SK-N-SH (cell line): ENCODE results near the gene CENPU. TPM values are rescaled to one million over a fixed set of nuclear protein-coding genes. Genes with fewer than 3 reads are reported as not detected.

Experiments used
- CTCF ChIA-PET: fragments of 300-600, 350-600 bp; formaldehyde crosslinking; extraction: SDS; loops from one replicate; lab custom pipeline; 2021; lab: Yijun Ruan, JAX
- POLR2A ChIA-PET: fragments of 350-600 bp; sonication (Branson Sonifier 250); formaldehyde crosslinking; extraction: SDS; loops from one replicate; lab custom pipeline; 2020; ENCODE audit warnings: antibody characterized with exemption, inconsistent platforms; lab: Yijun Ruan, JAX
- DNase-seq: peaks from one replicate; pipeline ENCODE4 v3.0.0; 2012
- H2AFZ ChIP-seq: fragments of 200-600 bp; sonication (generic); 2 replicates; pipeline ENCODE4 v1.8.1; 2016; ENCODE audit warnings: antibody characterized with exemption, mild to moderate bottlenecking, low read depth
- H3F3A ChIP-seq: fragments of 200-600 bp; sonication (generic); replicated peaks from 2 replicates; pipeline ENCODE3; 2016; ENCODE audit warnings: antibody characterized with exemption, mild to moderate bottlenecking; ENCODE audit not compliant: insufficient read depth
- H3K27ac ChIP-seq, 2 experiments: fragments of 200-500 bp in 1 of 2; fragments of 200-600 bp in 1 of 2; sonication (Bioruptor generic) in 1 of 2; sonication (generic), shearing (Covaris generic) in 1 of 2; 2 replicates each; pipeline versions ENCODE4 v1.5.1 to v1.6.1; 2014 to 2016; ENCODE audit warnings: low read depth in 2 of 2, inconsistent platforms in 1 of 2, low read length in 1 of 2, mild to moderate bottlenecking in 1 of 2, mixed read lengths in 1 of 2
- H3K27me3 ChIP-seq: fragments of 200-600 bp; sonication (generic), shearing (Covaris generic); 2 replicates; pipeline ENCODE4 v1.6.1; 2016; ENCODE audit warnings: mixed run types; ENCODE audit not compliant: insufficient read depth
- H3K36me3 ChIP-seq, 2 experiments: fragments of 200-500 bp in 1 of 2; fragments of 200-600 bp in 1 of 2; sonication (Bioruptor generic) in 1 of 2; sonication (generic) in 1 of 2; replicated peaks in 1 of 2; 2 replicates each; pipeline versions ENCODE3 to v1.5.1; 2014 to 2016; ENCODE audit warnings: low read length in 1 of 2, mild to moderate bottlenecking in 1 of 2; ENCODE audit not compliant: insufficient read depth in 2 of 2, control insufficient read depth in 1 of 2
- H3K4me1 ChIP-seq, 2 experiments: fragments of 200-500 bp in 1 of 2; fragments of 200-600 bp in 1 of 2; sonication (Bioruptor generic) in 1 of 2; sonication (generic), shearing (Covaris generic) in 1 of 2; 2 replicates each; pipeline versions ENCODE4 v1.5.1 to v1.6.1; 2014 to 2016; ENCODE audit warnings: low read depth in 1 of 2, low read length in 1 of 2, mixed run types in 1 of 2; ENCODE audit not compliant: insufficient read depth in 2 of 2, control insufficient read depth in 1 of 2
- H3K4me2 ChIP-seq: fragments of 200-600 bp; sonication (generic), shearing (Covaris generic); 2 replicates; pipeline ENCODE4 v1.6.1; 2017; ENCODE audit warnings: mixed run types
- H3K4me3 ChIP-seq, 2 experiments: fragments of 200-500 bp in 1 of 2; fragments of 200-600 bp in 1 of 2; sonication (Bioruptor generic) in 1 of 2; sonication (generic), shearing (Covaris generic) in 1 of 2; 2 replicates each; pipeline versions ENCODE4 v1.5.1 to v1.8.1; 2014 to 2016; ENCODE audit warnings: low read depth in 2 of 2, inconsistent platforms in 1 of 2, low read length in 1 of 2, mild to moderate bottlenecking in 1 of 2, mixed read lengths in 1 of 2, moderate library complexity in 1 of 2
- H3K79me2 ChIP-seq: fragments of 200-600 bp; sonication (generic); 2 replicates; pipeline ENCODE4 v1.8.1; 2017; ENCODE audit warnings: mild to moderate bottlenecking; ENCODE audit not compliant: insufficient read depth
- H3K9ac ChIP-seq: fragments of 200-600 bp; sonication (generic); 2 replicates; pipeline ENCODE4 v1.6.1; 2017; ENCODE audit warnings: mixed run types
- H3K9me2 ChIP-seq: fragments of 200-600 bp; sonication (generic); 2 replicates; pipeline ENCODE4 v1.6.1; 2017; ENCODE audit warnings: mixed run types
- H3K9me3 ChIP-seq: fragments of 200-600 bp; sonication (generic); 2 replicates; pipeline ENCODE4 v1.6.1; 2017; ENCODE audit warnings: mixed run types, mild to moderate bottlenecking, moderate library complexity
- H4K20me1 ChIP-seq: fragments of 200-600 bp; sonication (generic); 2 replicates; pipeline ENCODE4 v1.6.1; 2017; ENCODE audit warnings: mild to moderate bottlenecking, mixed run types; ENCODE audit not compliant: insufficient read depth
- CHD2 ChIP-seq: fragments of 150-350 bp; IDR thresholded peaks from 2 replicates; pipeline ENCODE4 v1.6.1; 2018; ENCODE audit warnings: low read length; ENCODE audit not compliant: partially characterized antibody
- ELF1 ChIP-seq: IDR thresholded peaks from 2 replicates; pipeline ENCODE4 v1.4.0; 2012
- EP300 ChIP-seq, 2 experiments: IDR thresholded peaks; 2 replicates each; pipeline versions ENCODE4 v1.4.0 to v1.6.1; 2012; ENCODE audit warnings: borderline replicate concordance in 1 of 2, low read depth in 1 of 2, low read length in 1 of 2
- FOXM1 ChIP-seq: IDR thresholded peaks from 2 replicates; pipeline ENCODE4 v1.4.0; 2012; ENCODE audit warnings: low read depth, mild to moderate bottlenecking
- GABPA ChIP-seq: IDR thresholded peaks from 2 replicates; pipeline ENCODE4 v1.4.0; 2012; ENCODE audit warnings: low read depth, mild to moderate bottlenecking
- IRF3 ChIP-seq: fragments of 150-350 bp; IDR thresholded peaks from 2 replicates; pipeline ENCODE4 v1.6.1; 2016; ENCODE audit warnings: mild to moderate bottlenecking, low read depth, low read length
- MAX ChIP-seq: IDR thresholded peaks from 2 replicates; pipeline ENCODE4 v1.4.0; 2012; ENCODE audit warnings: low read depth
- MEF2A ChIP-seq: IDR thresholded peaks from 2 replicates; pipeline ENCODE4 v1.4.0; 2012; ENCODE audit warnings: low read depth, borderline replicate concordance
- POLR2AphosphoS5 ChIP-seq: IDR thresholded peaks from 2 replicates; pipeline ENCODE4 v1.6.1; 2012; ENCODE audit warnings: low read depth, low read length
- RAD21 ChIP-seq: IDR thresholded peaks from 2 replicates; pipeline ENCODE4 v1.6.1; 2012; ENCODE audit warnings: mild to moderate bottlenecking, low read length
- RCOR1 ChIP-seq: fragments of 150-350 bp; IDR thresholded peaks from 2 replicates; pipeline ENCODE4 v1.6.1; 2017; ENCODE audit warnings: antibody characterized with exemption, low read length
- REST ChIP-seq: IDR thresholded peaks from 2 replicates; pipeline ENCODE4 v1.6.1; 2012; ENCODE audit warnings: mild to moderate bottlenecking, low read depth, low read length, moderate library complexity
- RFX5 ChIP-seq: IDR thresholded peaks from 2 replicates; pipeline ENCODE4 v1.6.1; 2012; ENCODE audit warnings: mild to moderate bottlenecking, improper control_type of control experiment, low read length
- SIN3A ChIP-seq: IDR thresholded peaks from 2 replicates; pipeline ENCODE4 v1.6.1; 2012; ENCODE audit warnings: low read depth, mild to moderate bottlenecking, low read length, moderate library complexity, borderline replicate concordance
- TAF1 ChIP-seq: IDR thresholded peaks from 2 replicates; pipeline ENCODE4 v1.6.1; 2012; ENCODE audit warnings: low read depth, mild to moderate bottlenecking, low read length, moderate library complexity, borderline replicate concordance
- TEAD4 ChIP-seq: IDR thresholded peaks from 2 replicates; pipeline ENCODE4 v1.4.0; 2012; ENCODE audit warnings: mild to moderate bottlenecking, borderline replicate concordance; ENCODE audit not compliant: insufficient read depth
- USF2 ChIP-seq: fragments of 150-350 bp; IDR thresholded peaks from 2 replicates; pipeline ENCODE4 v1.6.1; 2017; ENCODE audit warnings: antibody characterized with exemption, low read length, low read depth, borderline replicate concordance
- ZBTB33 ChIP-seq: IDR thresholded peaks from 2 replicates; pipeline ENCODE4 v1.4.0; 2012; ENCODE audit warnings: low read depth, borderline replicate concordance
- WGBS: methylation state at CpG from one replicate; pipeline ENCODE4 v1.1.6; 2017; ENCODE audit warnings: low lambda C conversion rate; 5-methylcytosine and 5-hydroxymethylcytosine counted together
- polyA plus RNA-seq, 3 experiments: library from polyadenylated mRNA; depleted of rRNA; stranded (reverse); fragments of >200 nt; gene quantifications; 2 replicates each; pipeline ENCODE4 v1.2.3, GENCODE V29; 2012
- TF ChIP-seq, protein P1 (sequence below): IDR thresholded peaks from 2 replicates; pipeline ENCODE4 v1.4.0; 2012; ENCODE audit warnings: low read depth, borderline replicate concordance
- TF ChIP-seq, protein P2 (sequence below): fragments of 200-600 bp; sonication (generic); IDR thresholded peaks from 2 replicates; pipeline ENCODE4 v1.6.1; 2017; ENCODE audit warnings: antibody characterized with exemption, mild to moderate bottlenecking, moderate library complexity

CENPU gene
- polyA plus RNA-seq, 1 of the 3 experiments (the other 2 are of a cell fraction) = 8.7 TPM

- no peak overlapping the region for H3K27ac ChIP-seq
- WGBS = 99% methylated on average over 5 of the region's 5 CpGs
- TF ChIP-seq RFX5 = no peak
- TF ChIP-seq POLR2AphosphoS5 = no peak
- no peak for TF ChIP-seq RAD21
- no peak for TF ChIP-seq RCOR1
- no peak for TF ChIP-seq MEF2A
- TF ChIP-seq EP300 (IDR thresholded peaks at IDR 0.05; ENCODE audit: borderline replicate concordance in 1 of 2, low read depth in 1 of 2, low read length in 1 of 2) = no peak
- TF ChIP-seq, protein P1, sequence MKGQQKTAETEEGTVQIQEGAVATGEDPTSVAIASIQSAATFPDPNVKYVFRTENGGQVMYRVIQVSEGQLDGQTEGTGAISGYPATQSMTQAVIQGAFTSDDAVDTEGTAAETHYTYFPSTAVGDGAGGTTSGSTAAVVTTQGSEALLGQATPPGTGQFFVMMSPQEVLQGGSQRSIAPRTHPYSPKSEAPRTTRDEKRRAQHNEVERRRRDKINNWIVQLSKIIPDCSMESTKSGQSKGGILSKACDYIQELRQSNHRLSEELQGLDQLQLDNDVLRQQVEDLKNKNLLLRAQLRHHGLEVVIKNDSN = no peak
- TF ChIP-seq, protein P2, sequence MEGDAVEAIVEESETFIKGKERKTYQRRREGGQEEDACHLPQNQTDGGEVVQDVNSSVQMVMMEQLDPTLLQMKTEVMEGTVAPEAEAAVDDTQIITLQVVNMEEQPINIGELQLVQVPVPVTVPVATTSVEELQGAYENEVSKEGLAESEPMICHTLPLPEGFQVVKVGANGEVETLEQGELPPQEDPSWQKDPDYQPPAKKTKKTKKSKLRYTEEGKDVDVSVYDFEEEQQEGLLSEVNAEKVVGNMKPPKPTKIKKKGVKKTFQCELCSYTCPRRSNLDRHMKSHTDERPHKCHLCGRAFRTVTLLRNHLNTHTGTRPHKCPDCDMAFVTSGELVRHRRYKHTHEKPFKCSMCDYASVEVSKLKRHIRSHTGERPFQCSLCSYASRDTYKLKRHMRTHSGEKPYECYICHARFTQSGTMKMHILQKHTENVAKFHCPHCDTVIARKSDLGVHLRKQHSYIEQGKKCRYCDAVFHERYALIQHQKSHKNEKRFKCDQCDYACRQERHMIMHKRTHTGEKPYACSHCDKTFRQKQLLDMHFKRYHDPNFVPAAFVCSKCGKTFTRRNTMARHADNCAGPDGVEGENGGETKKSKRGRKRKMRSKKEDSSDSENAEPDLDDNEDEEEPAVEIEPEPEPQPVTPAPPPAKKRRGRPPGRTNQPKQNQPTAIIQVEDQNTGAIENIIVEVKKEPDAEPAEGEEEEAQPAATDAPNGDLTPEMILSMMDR = no peak
- no peak for TF ChIP-seq IRF3
- no peak for TF ChIP-seq ZBTB33
- TF ChIP-seq TEAD4 = no peak
- TF ChIP-seq USF2 = no peak
- no peak for TF ChIP-seq ELF1
- TF ChIP-seq MAX = no peak
- no peak for TF ChIP-seq FOXM1
- no peak for TF ChIP-seq REST
- TF ChIP-seq SIN3A = no peak
- no peak for TF ChIP-seq CHD2
- TF ChIP-seq TAF1 = no peak
- no peak for TF ChIP-seq GABPA
- TF ChIP-seq, all 33 proteins: peak for 0
- no peaks in the 10 kb centered on the region for H3K27me3 ChIP-seq
- no peak overlapping the region for H3K9ac ChIP-seq
- CTCF ChIA-PET = interaction anchor here (1.1 to 2.0 kb wide), 2 partner anchors 17 to 222 kb away, joined by 3 to 6 read pairs; no protein-coding TSS in a partner anchor
- H3K4me1 ChIP-seq = peaks cover 0 to 4% of the 10 kb centered on the region in 2 experiments; a peak in 1 of 4 replicates
- H2AFZ ChIP-seq = no peak overlapping the region
- no peak for DNase-seq
- no peaks in the 10 kb centered on the region for H3K79me2 ChIP-seq
- H3K4me3 ChIP-seq = no peak overlapping the region
- peaks cover 12 to 30% of the 10 kb centered on the region in 2 experiments for H3K36me3 ChIP-seq
- no peaks in the 10 kb centered on the region for H4K20me1 ChIP-seq
- H3F3A ChIP-seq = no peaks in the 10 kb centered on the region
- POLR2A ChIA-PET = no interaction called here
- no peak overlapping the region for H3K4me2 ChIP-seq
- no peaks in the 10 kb centered on the region for H3K9me3 ChIP-seq
- no peaks in the 10 kb centered on the region for H3K9me2 ChIP-seq
Observed at GRCh38 chr4:184762100-184762499, 28.2 kb upstream of the CENPU start.
